ENCODE data around the gene CNPPD1.
"Not testable (repeated sequence)": the region's sequence is repeated elsewhere in the genome, so short reads cannot be mapped to it uniquely, and the experiment has no call there.

The CNPPD1 gene

GRCh38 chr2:219205981-219206327 lies 29.2 kb upstream of the CNPPD1 start:
- Histone ChIP-seq H3K4me3 (ENCODE audit: low read length in 2 of 2) (peak overlapping the region; percentile 54 to 88), H3K23ac (ENCODE audit: low read depth, low read length, poor library complexity) (no peak overlapping the region), H3K9ac (ENCODE audit: low read depth, low read length, poor library complexity) (no peak overlapping the region), H3K36me3 (replicated peaks in 1 of 2; ENCODE audit: control insufficient read depth in 2 of 2, insufficient read depth in 2 of 2, low read length in 2 of 2) (peaks cover 23 to 31% of the 10 kb centered on the region in 2 donors), H3K79me1 (ENCODE audit: low read depth, low read length) (no peaks in the 10 kb centered on the region), H3K27ac (replicated peaks; ENCODE audit: low read length) (no peak overlapping the region), H4K8ac (ENCODE audit: low read depth, low read length) (no peak overlapping the region), H2AK5ac (ENCODE audit: low read depth, low read length) (no peak overlapping the region), H3K9me3 (replicated peaks in 1 of 2; ENCODE audit: control insufficient read depth in 2 of 2, insufficient read depth in 1 of 2, low read depth in 1 of 2, low read length in 2 of 2) (peaks cover 0 to 2% of the 10 kb centered on the region in 2 donors), H2BK5ac (ENCODE audit: low read length) (no peak overlapping the region), H3K18ac (ENCODE audit: low read length) (no peak overlapping the region), H2BK15ac (ENCODE audit: low read length) (no peak overlapping the region), H3K4ac (ENCODE audit: low read length) (no peak overlapping the region), H2AFZ (ENCODE audit: low read length) (peak overlapping the region; percentile 96), H2BK120ac (ENCODE audit: low read depth, low read length) (no peak overlapping the region), H3K27me3 (ENCODE audit: control insufficient read depth in 3 of 3, insufficient read depth in 3 of 3, low read depth in 1 of 3, low read length in 3 of 3) (no peaks in the 10 kb centered on the region), H4K91ac (ENCODE audit: low read depth, low read length, poor library complexity) (no peak overlapping the region), H3K14ac (ENCODE audit: low read length) (no peak overlapping the region), H2BK12ac (ENCODE audit: low read length) (no peak overlapping the region), H3K4me2 (ENCODE audit: insufficient read depth, low read length, poor library complexity, severe bottlenecking) (peak overlapping the region; percentile 57), H3K4me1 (ENCODE audit: control insufficient read depth in 2 of 2, insufficient read depth in 1 of 2, low read depth in 1 of 2, low read length in 2 of 2) (peaks cover 7 to 8% of the 10 kb centered on the region in 2 donors)
- DNase-seq (ENCODE audit: low spot score) = no peak
- no CpG with 5 or more reads among the region's 7 CpGs for WGBS, 2 donors (ENCODE audit: extremely low coverage in 2 of 2, insufficient read length in 2 of 2, insufficient replicate concordance in 1 of 2)

GRCh38 chr2:219205165-219205538 lies 28.4 kb upstream of the CNPPD1 start:
- no peak overlapping the region for H2BK12ac ChIP-seq (ENCODE audit: low read length)
- no peaks in the 10 kb centered on the region for H3K79me1 ChIP-seq (ENCODE audit: low read depth, low read length)
- H3K4me2 ChIP-seq (ENCODE audit: insufficient read depth, low read length, poor library complexity, severe bottlenecking) = no peak overlapping the region
- H3K27ac ChIP-seq (replicated peaks; ENCODE audit: low read length) = no peak overlapping the region
- no peak overlapping the region for H3K4me3 ChIP-seq (ENCODE audit: low read length in 2 of 2)
- H4K8ac ChIP-seq (ENCODE audit: low read depth, low read length) = no peak overlapping the region
- peaks cover 17 to 23% of the 10 kb centered on the region in 2 donors for H3K36me3 ChIP-seq (replicated peaks in 1 of 2; ENCODE audit: control insufficient read depth in 2 of 2, insufficient read depth in 2 of 2, low read length in 2 of 2)
- no peak overlapping the region for H2BK5ac ChIP-seq (ENCODE audit: low read length)
- no peak overlapping the region for H2BK120ac ChIP-seq (ENCODE audit: low read depth, low read length)
- H3K4ac ChIP-seq (ENCODE audit: low read length) = no peak overlapping the region
- H2BK15ac ChIP-seq (ENCODE audit: low read length) = no peak overlapping the region
- H3K9me3 ChIP-seq (replicated peaks in 1 of 2; ENCODE audit: control insufficient read depth in 2 of 2, insufficient read depth in 1 of 2, low read depth in 1 of 2, low read length in 2 of 2) = peaks cover 0 to 2% of the 10 kb centered on the region in 2 donors
- no peak overlapping the region for H3K14ac ChIP-seq (ENCODE audit: low read length)
- H3K18ac ChIP-seq (ENCODE audit: low read length) = no peak overlapping the region
- H3K4me1 ChIP-seq (ENCODE audit: control insufficient read depth in 2 of 2, insufficient read depth in 1 of 2, low read depth in 1 of 2, low read length in 2 of 2) = peaks cover 7 to 8% of the 10 kb centered on the region in 2 donors
- DNase-seq (ENCODE audit: low spot score) = no peak
- WGBS, 2 donors (ENCODE audit: extremely low coverage in 2 of 2, insufficient read length in 2 of 2, insufficient replicate concordance in 1 of 2) = no CpG with 5 or more reads among the region's 5 CpGs
- H3K9ac ChIP-seq (ENCODE audit: low read depth, low read length, poor library complexity) = no peak overlapping the region
- H2AK5ac ChIP-seq (ENCODE audit: low read depth, low read length) = no peak overlapping the region
- H2AFZ ChIP-seq (ENCODE audit: low read length) = no peak overlapping the region
- no peak overlapping the region for H3K23ac ChIP-seq (ENCODE audit: low read depth, low read length, poor library complexity)
- no peak overlapping the region for H4K91ac ChIP-seq (ENCODE audit: low read depth, low read length, poor library complexity)
- no peaks in the 10 kb centered on the region for H3K27me3 ChIP-seq (ENCODE audit: control insufficient read depth in 3 of 3, insufficient read depth in 3 of 3, low read depth in 1 of 3, low read length in 3 of 3)

- H2AFZ ChIP-seq (ENCODE audit: low read length) = no peak overlapping the region
- H3K9ac ChIP-seq (ENCODE audit: low read depth, low read length, poor library complexity) = no peak overlapping the region
- H2BK15ac ChIP-seq (ENCODE audit: low read length) = no peak overlapping the region
- H4K8ac ChIP-seq (ENCODE audit: low read depth, low read length) = no peak overlapping the region
- H3K79me1 ChIP-seq (ENCODE audit: low read depth, low read length) = no peaks in the 10 kb centered on the region
- no peak overlapping the region for H3K4ac ChIP-seq (ENCODE audit: low read length)
- H2BK12ac ChIP-seq (ENCODE audit: low read length) = no peak overlapping the region
- H3K23ac ChIP-seq (ENCODE audit: low read depth, low read length, poor library complexity) = no peak overlapping the region
- H2BK120ac ChIP-seq (ENCODE audit: low read depth, low read length) = no peak overlapping the region
- peaks cover 0 to 2% of the 10 kb centered on the region in 2 donors for H3K9me3 ChIP-seq (replicated peaks in 1 of 2; ENCODE audit: control insufficient read depth in 2 of 2, insufficient read depth in 1 of 2, low read depth in 1 of 2, low read length in 2 of 2)
- WGBS, 2 donors (ENCODE audit: extremely low coverage in 2 of 2, insufficient read length in 2 of 2, insufficient replicate concordance in 1 of 2) = no CpG with 5 or more reads among the region's 7 CpGs
- no peak overlapping the region for H4K91ac ChIP-seq (ENCODE audit: low read depth, low read length, poor library complexity)
- no peaks in the 10 kb centered on the region for H3K27me3 ChIP-seq (ENCODE audit: control insufficient read depth in 3 of 3, insufficient read depth in 3 of 3, low read depth in 1 of 3, low read length in 3 of 3)
- no peak for DNase-seq (ENCODE audit: low spot score)
- H2AK5ac ChIP-seq (ENCODE audit: low read depth, low read length) = no peak overlapping the region
- H3K4me1 ChIP-seq (ENCODE audit: control insufficient read depth in 2 of 2, insufficient read depth in 1 of 2, low read depth in 1 of 2, low read length in 2 of 2) = peaks cover 7 to 8% of the 10 kb centered on the region in 2 donors
- no peak overlapping the region for H3K4me2 ChIP-seq (ENCODE audit: insufficient read depth, low read length, poor library complexity, severe bottlenecking)
- H3K14ac ChIP-seq (ENCODE audit: low read length) = no peak overlapping the region
- no peak overlapping the region for H3K18ac ChIP-seq (ENCODE audit: low read length)
- no peak overlapping the region for H3K4me3 ChIP-seq (ENCODE audit: low read length in 2 of 2)
- peaks cover 14 to 18% of the 10 kb centered on the region in 2 donors for H3K36me3 ChIP-seq (replicated peaks in 1 of 2; ENCODE audit: control insufficient read depth in 2 of 2, insufficient read depth in 2 of 2, low read length in 2 of 2)
- H3K27ac ChIP-seq (replicated peaks; ENCODE audit: low read length) = no peak overlapping the region
- no peak overlapping the region for H2BK5ac ChIP-seq (ENCODE audit: low read length)
Observed at GRCh38 chr2:219204425-219205164, 27.9 kb upstream of the CNPPD1 start.

GRCh38 chr2:219201331-219201730 lies 24.6 kb upstream of the CNPPD1 start:
- not testable (repeated sequence) for H3K18ac ChIP-seq (ENCODE audit: low read length); H3K36me3 ChIP-seq (replicated peaks in 1 of 2; ENCODE audit: control insufficient read depth in 2 of 2, insufficient read depth in 2 of 2, low read length in 2 of 2); H4K8ac ChIP-seq (ENCODE audit: low read depth, low read length); H3K14ac ChIP-seq (ENCODE audit: low read length); H3K9ac ChIP-seq (ENCODE audit: low read depth, low read length, poor library complexity); DNase-seq (ENCODE audit: low spot score); H2BK15ac ChIP-seq (ENCODE audit: low read length); H3K27ac ChIP-seq (replicated peaks; ENCODE audit: low read length); H2BK5ac ChIP-seq (ENCODE audit: low read length); H3K4me3 ChIP-seq (ENCODE audit: low read length in 2 of 2); H3K4me2 ChIP-seq (ENCODE audit: insufficient read depth, low read length, poor library complexity, severe bottlenecking); H3K23ac ChIP-seq (ENCODE audit: low read depth, low read length, poor library complexity); H2AFZ ChIP-seq (ENCODE audit: low read length); H3K79me1 ChIP-seq (ENCODE audit: low read depth, low read length); H2BK12ac ChIP-seq (ENCODE audit: low read length); H4K91ac ChIP-seq (ENCODE audit: low read depth, low read length, poor library complexity); H3K9me3 ChIP-seq (replicated peaks in 1 of 2; ENCODE audit: control insufficient read depth in 2 of 2, insufficient read depth in 1 of 2, low read depth in 1 of 2, low read length in 2 of 2); H2BK120ac ChIP-seq (ENCODE audit: low read depth, low read length); H3K4me1 ChIP-seq (ENCODE audit: control insufficient read depth in 2 of 2, insufficient read depth in 1 of 2, low read depth in 1 of 2, low read length in 2 of 2); H3K4ac ChIP-seq (ENCODE audit: low read length); H3K27me3 ChIP-seq (ENCODE audit: control insufficient read depth in 3 of 3, insufficient read depth in 3 of 3, low read depth in 1 of 3, low read length in 3 of 3); H2AK5ac ChIP-seq (ENCODE audit: low read depth, low read length)
- WGBS, 2 donors (ENCODE audit: extremely low coverage in 2 of 2, insufficient read length in 2 of 2, insufficient replicate concordance in 1 of 2) = no CpG with 5 or more reads among the region's 21 CpGs

Measured in neuronal stem cell (in vitro differentiated cells).